ENCODE results near the gene RAB11FIP3.

GRCh38 chr16:470418-470817 lies 45.0 kb downstream of the RAB11FIP3 start:
- TF ChIP-seq CTCF (IDR thresholded peaks at IDR 0.05; ENCODE audit: low read length) = no peak
- no peak for TF ChIP-seq EZH2phosphoT487 (IDR thresholded peaks at IDR 0.05; ENCODE audit: low read length)
